SK-N-SH (cell line): ENCODE data around the gene SMLR1. TPM values are rescaled to one million over a fixed set of nuclear protein-coding genes. Genes with fewer than 3 reads are reported as not detected.
A peak's percentile ranks its signal among the peaks of the same experiment; 100 is the strongest.

Source experiments
- CTCF ChIA-PET: fragments of 300-600, 350-600 bp; formaldehyde crosslinking; extraction: SDS; loops from one replicate; lab custom pipeline; 2021; lab: Yijun Ruan, JAX
- POLR2A ChIA-PET: fragments of 350-600 bp; sonication (Branson Sonifier 250); formaldehyde crosslinking; extraction: SDS; loops from one replicate; lab custom pipeline; 2020; ENCODE audit warnings: antibody characterized with exemption, inconsistent platforms; lab: Yijun Ruan, JAX
- DNase-seq: peaks from one replicate; pipeline ENCODE4 v3.0.0; 2012
- H2AFZ ChIP-seq: fragments of 200-600 bp; sonication (generic); 2 replicates; pipeline ENCODE4 v1.8.1; 2016; ENCODE audit warnings: antibody characterized with exemption, mild to moderate bottlenecking, low read depth
- H3F3A ChIP-seq: fragments of 200-600 bp; sonication (generic); replicated peaks from 2 replicates; pipeline ENCODE3; 2016; ENCODE audit warnings: antibody characterized with exemption, mild to moderate bottlenecking; ENCODE audit not compliant: insufficient read depth
- H3K27ac ChIP-seq, 2 experiments: fragments of 200-500 bp in 1 of 2; fragments of 200-600 bp in 1 of 2; sonication (Bioruptor generic) in 1 of 2; sonication (generic), shearing (Covaris generic) in 1 of 2; 2 replicates each; pipeline versions ENCODE4 v1.5.1 to v1.6.1; 2014 to 2016; ENCODE audit warnings: low read depth in 2 of 2, inconsistent platforms in 1 of 2, low read length in 1 of 2, mild to moderate bottlenecking in 1 of 2, mixed read lengths in 1 of 2
- H3K27me3 ChIP-seq: fragments of 200-600 bp; sonication (generic), shearing (Covaris generic); 2 replicates; pipeline ENCODE4 v1.6.1; 2016; ENCODE audit warnings: mixed run types; ENCODE audit not compliant: insufficient read depth
- H3K36me3 ChIP-seq, 2 experiments: fragments of 200-500 bp in 1 of 2; fragments of 200-600 bp in 1 of 2; sonication (Bioruptor generic) in 1 of 2; sonication (generic) in 1 of 2; replicated peaks in 1 of 2; 2 replicates each; pipeline versions ENCODE3 to v1.5.1; 2014 to 2016; ENCODE audit warnings: low read length in 1 of 2, mild to moderate bottlenecking in 1 of 2; ENCODE audit not compliant: insufficient read depth in 2 of 2, control insufficient read depth in 1 of 2
- H3K4me1 ChIP-seq, 2 experiments: fragments of 200-500 bp in 1 of 2; fragments of 200-600 bp in 1 of 2; sonication (Bioruptor generic) in 1 of 2; sonication (generic), shearing (Covaris generic) in 1 of 2; 2 replicates each; pipeline versions ENCODE4 v1.5.1 to v1.6.1; 2014 to 2016; ENCODE audit warnings: low read depth in 1 of 2, low read length in 1 of 2, mixed run types in 1 of 2; ENCODE audit not compliant: insufficient read depth in 2 of 2, control insufficient read depth in 1 of 2
- H3K4me2 ChIP-seq: fragments of 200-600 bp; sonication (generic), shearing (Covaris generic); 2 replicates; pipeline ENCODE4 v1.6.1; 2017; ENCODE audit warnings: mixed run types
- H3K4me3 ChIP-seq, 2 experiments: fragments of 200-500 bp in 1 of 2; fragments of 200-600 bp in 1 of 2; sonication (Bioruptor generic) in 1 of 2; sonication (generic), shearing (Covaris generic) in 1 of 2; 2 replicates each; pipeline versions ENCODE4 v1.5.1 to v1.8.1; 2014 to 2016; ENCODE audit warnings: low read depth in 2 of 2, inconsistent platforms in 1 of 2, low read length in 1 of 2, mild to moderate bottlenecking in 1 of 2, mixed read lengths in 1 of 2, moderate library complexity in 1 of 2
- H3K79me2 ChIP-seq: fragments of 200-600 bp; sonication (generic); 2 replicates; pipeline ENCODE4 v1.8.1; 2017; ENCODE audit warnings: mild to moderate bottlenecking; ENCODE audit not compliant: insufficient read depth
- H3K9ac ChIP-seq: fragments of 200-600 bp; sonication (generic); 2 replicates; pipeline ENCODE4 v1.6.1; 2017; ENCODE audit warnings: mixed run types
- H3K9me2 ChIP-seq: fragments of 200-600 bp; sonication (generic); 2 replicates; pipeline ENCODE4 v1.6.1; 2017; ENCODE audit warnings: mixed run types
- H3K9me3 ChIP-seq: fragments of 200-600 bp; sonication (generic); 2 replicates; pipeline ENCODE4 v1.6.1; 2017; ENCODE audit warnings: mixed run types, mild to moderate bottlenecking, moderate library complexity
- H4K20me1 ChIP-seq: fragments of 200-600 bp; sonication (generic); 2 replicates; pipeline ENCODE4 v1.6.1; 2017; ENCODE audit warnings: mild to moderate bottlenecking, mixed run types; ENCODE audit not compliant: insufficient read depth
- ELF1 ChIP-seq: IDR thresholded peaks from 2 replicates; pipeline ENCODE4 v1.4.0; 2012
- EP300 ChIP-seq, 2 experiments: IDR thresholded peaks; 2 replicates each; pipeline versions ENCODE4 v1.4.0 to v1.6.1; 2012; ENCODE audit warnings: borderline replicate concordance in 1 of 2, low read depth in 1 of 2, low read length in 1 of 2
- FOSL2 ChIP-seq: IDR thresholded peaks from 2 replicates; pipeline ENCODE4 v1.4.0; 2012; ENCODE audit warnings: low read depth, mild to moderate bottlenecking, moderate library complexity, borderline replicate concordance
- FOXJ3 ChIP-seq: sonication (generic); formaldehyde crosslinking; IDR thresholded peaks from 2 replicates; pipeline ENCODE4 v1.5.1; 2020; ENCODE audit warnings: mild to moderate bottlenecking, missing genetic modification reagents
- GABPA ChIP-seq: IDR thresholded peaks from 2 replicates; pipeline ENCODE4 v1.4.0; 2012; ENCODE audit warnings: low read depth, mild to moderate bottlenecking
- GATA2 ChIP-seq: sonication (generic); formaldehyde crosslinking; IDR thresholded peaks from 2 replicates; pipeline ENCODE4 v1.5.0; 2020; ENCODE audit warnings: mild to moderate bottlenecking, missing genetic modification reagents
- MEF2A ChIP-seq: IDR thresholded peaks from 2 replicates; pipeline ENCODE4 v1.4.0; 2012; ENCODE audit warnings: low read depth, borderline replicate concordance
- MXI1 ChIP-seq: IDR thresholded peaks from 2 replicates; pipeline ENCODE4 v1.6.1; 2012; ENCODE audit warnings: mild to moderate bottlenecking, low read depth, low read length, improper control_type of control experiment
- NFIC ChIP-seq: IDR thresholded peaks from 2 replicates; pipeline ENCODE4 v1.4.0; 2012; ENCODE audit warnings: borderline replicate concordance
- NRF1 ChIP-seq: IDR thresholded peaks from 2 replicates; pipeline ENCODE4 v1.6.1; 2012; ENCODE audit warnings: low read depth, mild to moderate bottlenecking, low read length
- POLR2AphosphoS5 ChIP-seq: IDR thresholded peaks from 2 replicates; pipeline ENCODE4 v1.6.1; 2012; ENCODE audit warnings: low read depth, low read length
- RAD21 ChIP-seq: IDR thresholded peaks from 2 replicates; pipeline ENCODE4 v1.6.1; 2012; ENCODE audit warnings: mild to moderate bottlenecking, low read length
- RCOR1 ChIP-seq: fragments of 150-350 bp; IDR thresholded peaks from 2 replicates; pipeline ENCODE4 v1.6.1; 2017; ENCODE audit warnings: antibody characterized with exemption, low read length
- RFX5 ChIP-seq: IDR thresholded peaks from 2 replicates; pipeline ENCODE4 v1.6.1; 2012; ENCODE audit warnings: mild to moderate bottlenecking, improper control_type of control experiment, low read length
- SIN3A ChIP-seq: IDR thresholded peaks from 2 replicates; pipeline ENCODE4 v1.6.1; 2012; ENCODE audit warnings: low read depth, mild to moderate bottlenecking, low read length, moderate library complexity, borderline replicate concordance
- SMC3 ChIP-seq: IDR thresholded peaks from 2 replicates; pipeline ENCODE4 v1.6.1; 2012; ENCODE audit warnings: low read depth, low read length, improper control_type of control experiment
- TAF1 ChIP-seq: IDR thresholded peaks from 2 replicates; pipeline ENCODE4 v1.6.1; 2012; ENCODE audit warnings: low read depth, mild to moderate bottlenecking, low read length, moderate library complexity, borderline replicate concordance
- TCF12 ChIP-seq: IDR thresholded peaks from 2 replicates; pipeline ENCODE4 v1.4.0; 2012
- YY1 ChIP-seq: IDR thresholded peaks from 2 replicates; pipeline ENCODE4 v1.4.0; 2012; ENCODE audit warnings: low read depth, mild to moderate bottlenecking
- WGBS: methylation state at CpG from one replicate; pipeline ENCODE4 v1.1.6; 2017; ENCODE audit warnings: low lambda C conversion rate; 5-methylcytosine and 5-hydroxymethylcytosine counted together
- polyA plus RNA-seq, 3 experiments: library from polyadenylated mRNA; depleted of rRNA; stranded (reverse); fragments of >200 nt; gene quantifications; 2 replicates each; pipeline ENCODE4 v1.2.3, GENCODE V29; 2012
- TF ChIP-seq, protein P1 (sequence below): fragments of 200-600 bp; sonication (generic); IDR thresholded peaks from 2 replicates; pipeline ENCODE4 v1.6.1; 2017; ENCODE audit warnings: antibody characterized with exemption, mild to moderate bottlenecking, moderate library complexity
- TF ChIP-seq, protein P2 (sequence below): IDR thresholded peaks from 2 replicates; pipeline ENCODE4 v1.4.0; 2012; ENCODE audit warnings: low read depth, borderline replicate concordance
- TF ChIP-seq, protein P3 (sequence below): IDR thresholded peaks from 2 replicates; pipeline ENCODE4 v1.6.1; 2012; ENCODE audit warnings: mild to moderate bottlenecking, low read depth, low read length, moderate library complexity

Gene SMLR1
- polyA plus RNA-seq, 1 of the 3 experiments (the other 2 are of a cell fraction) = 0.03 TPM

DNA sequence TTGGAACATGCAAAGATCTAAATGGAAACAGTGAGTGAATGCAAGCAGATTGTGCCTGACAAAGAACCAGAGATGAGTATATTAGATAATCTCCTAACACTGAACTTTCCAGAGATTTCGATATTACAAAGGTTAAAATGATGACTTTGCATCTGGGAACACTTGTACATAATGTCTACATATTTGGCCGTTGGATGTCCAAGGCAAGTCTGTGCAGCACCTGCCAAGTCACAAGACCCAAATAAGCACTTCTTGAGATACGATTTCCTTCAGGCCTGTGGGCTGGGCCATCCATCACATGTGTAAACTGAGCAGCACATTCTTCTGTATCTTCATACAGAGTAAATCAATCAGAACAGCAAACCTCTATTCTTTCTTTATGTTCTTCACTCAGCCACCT lies 32.5 kb upstream of the SMLR1 start:
- H3F3A ChIP-seq = peaks cover 24% of the 10 kb centered on the region
- no peak for TF ChIP-seq SIN3A
- TF ChIP-seq SMC3 = no peak
- H3K4me3 ChIP-seq = no peak overlapping the region
- no peaks in the 10 kb centered on the region for H3K79me2 ChIP-seq
- no peaks in the 10 kb centered on the region for H3K9me2 ChIP-seq
- H4K20me1 ChIP-seq = no peaks in the 10 kb centered on the region
- no peak overlapping the region for H2AFZ ChIP-seq
- ChIA-PET POLR2A (no interaction called here), CTCF (no interaction called here)
- no peak overlapping the region for H3K4me2 ChIP-seq
- no peak overlapping the region for H3K9ac ChIP-seq
- H3K4me1 ChIP-seq = peaks cover 0 to 9% of the 10 kb centered on the region in 2 experiments; a peak in 1 of 4 replicates
- no peak overlapping the region for H3K27ac ChIP-seq
- H3K36me3 ChIP-seq = no peaks in the 10 kb centered on the region
- H3K27me3 ChIP-seq = no peaks in the 10 kb centered on the region
- DNase-seq = no peak
- WGBS = 33% methylated on average over 3 of the region's 3 CpGs
- H3K9me3 ChIP-seq = peaks cover 6% of the 10 kb centered on the region; the same call in 1 of the 2 replicates

DNA sequence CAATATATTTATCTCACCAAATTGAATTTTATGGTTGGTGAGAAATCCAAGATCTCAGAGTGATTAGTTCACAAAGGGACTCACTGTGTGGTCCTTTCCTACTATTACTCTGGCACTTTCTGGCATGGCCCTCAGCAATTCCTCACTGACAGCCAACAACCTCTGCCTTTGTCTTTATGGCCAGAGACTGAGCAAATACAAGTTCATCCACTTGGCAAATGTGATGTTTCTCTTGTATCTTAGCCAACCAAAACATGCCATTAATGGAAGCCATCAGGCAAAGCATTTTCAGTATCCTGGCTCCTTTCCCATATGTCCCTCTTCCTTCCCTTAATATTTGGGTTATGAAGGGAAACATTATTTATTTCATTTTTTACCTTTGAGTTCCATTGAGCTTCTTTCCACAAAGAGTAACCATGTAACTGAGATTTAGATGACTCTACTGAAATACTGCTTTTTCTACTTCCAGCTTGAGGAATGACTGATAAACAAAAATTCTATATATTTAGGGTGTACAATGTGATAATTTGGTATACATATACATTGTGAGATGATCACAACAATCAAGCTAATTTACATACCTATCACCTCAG lies 30.8 kb upstream of the SMLR1 start:
- peaks cover 0 to 9% of the 10 kb centered on the region in 2 experiments; a peak in 1 of 4 replicates for H3K4me1 ChIP-seq
- peak overlapping the region in 1 of 2 experiments; percentile 64; a peak in 3 of 4 replicates for H3K27ac ChIP-seq
- H3K9me3 ChIP-seq = peaks cover 6% of the 10 kb centered on the region; the same call in 1 of the 2 replicates
- H2AFZ ChIP-seq = no peak overlapping the region
- no peaks in the 10 kb centered on the region for H3K27me3 ChIP-seq
- ChIA-PET CTCF (no interaction called here), POLR2A (no interaction called here)
- H3K4me2 ChIP-seq = peak overlapping the region; percentile 58
- no peaks in the 10 kb centered on the region for H3K79me2 ChIP-seq
- no peaks in the 10 kb centered on the region for H3K9me2 ChIP-seq
- H3K36me3 ChIP-seq = no peaks in the 10 kb centered on the region
- H3K4me3 ChIP-seq = no peak overlapping the region
- H3F3A ChIP-seq = peaks cover 24% of the 10 kb centered on the region
- DNase-seq = peak; percentile 7
- no peaks in the 10 kb centered on the region for H4K20me1 ChIP-seq
- no peak overlapping the region for H3K9ac ChIP-seq
- no peak for TF ChIP-seq RAD21
- TF ChIP-seq SIN3A = peak; percentile 80; the same call in 1 of the 2 replicates
- no peak for TF ChIP-seq FOXJ3 (CRISPR knock-in tag)
- TF ChIP-seq POLR2AphosphoS5 = peak; percentile 97
- TF ChIP-seq NRF1 = no peak
- 0 out of 2 replicates have a peak, but pooled peaks have one; percentile 11 for TF ChIP-seq TAF1
- TF ChIP-seq, protein P1, sequence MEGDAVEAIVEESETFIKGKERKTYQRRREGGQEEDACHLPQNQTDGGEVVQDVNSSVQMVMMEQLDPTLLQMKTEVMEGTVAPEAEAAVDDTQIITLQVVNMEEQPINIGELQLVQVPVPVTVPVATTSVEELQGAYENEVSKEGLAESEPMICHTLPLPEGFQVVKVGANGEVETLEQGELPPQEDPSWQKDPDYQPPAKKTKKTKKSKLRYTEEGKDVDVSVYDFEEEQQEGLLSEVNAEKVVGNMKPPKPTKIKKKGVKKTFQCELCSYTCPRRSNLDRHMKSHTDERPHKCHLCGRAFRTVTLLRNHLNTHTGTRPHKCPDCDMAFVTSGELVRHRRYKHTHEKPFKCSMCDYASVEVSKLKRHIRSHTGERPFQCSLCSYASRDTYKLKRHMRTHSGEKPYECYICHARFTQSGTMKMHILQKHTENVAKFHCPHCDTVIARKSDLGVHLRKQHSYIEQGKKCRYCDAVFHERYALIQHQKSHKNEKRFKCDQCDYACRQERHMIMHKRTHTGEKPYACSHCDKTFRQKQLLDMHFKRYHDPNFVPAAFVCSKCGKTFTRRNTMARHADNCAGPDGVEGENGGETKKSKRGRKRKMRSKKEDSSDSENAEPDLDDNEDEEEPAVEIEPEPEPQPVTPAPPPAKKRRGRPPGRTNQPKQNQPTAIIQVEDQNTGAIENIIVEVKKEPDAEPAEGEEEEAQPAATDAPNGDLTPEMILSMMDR = no peak
- no peak for TF ChIP-seq GABPA
- no peak for TF ChIP-seq RFX5
- TF ChIP-seq GATA2 (CRISPR knock-in tag) = no peak
- TF ChIP-seq NFIC = peak; percentile 100
- TF ChIP-seq EP300 (IDR thresholded peaks at IDR 0.05; ENCODE audit: borderline replicate concordance in 1 of 2, low read depth in 1 of 2, low read length in 1 of 2) = peak in 1 of 2 experiments; percentile 96; a peak in 3 of 4 replicates
- TF ChIP-seq RCOR1 = no peak
- peak; percentile 66 for TF ChIP-seq FOSL2
- TF ChIP-seq MEF2A = peak; percentile 77
- no peak for TF ChIP-seq ELF1
- TF ChIP-seq YY1 = no peak
- TF ChIP-seq, protein P2, sequence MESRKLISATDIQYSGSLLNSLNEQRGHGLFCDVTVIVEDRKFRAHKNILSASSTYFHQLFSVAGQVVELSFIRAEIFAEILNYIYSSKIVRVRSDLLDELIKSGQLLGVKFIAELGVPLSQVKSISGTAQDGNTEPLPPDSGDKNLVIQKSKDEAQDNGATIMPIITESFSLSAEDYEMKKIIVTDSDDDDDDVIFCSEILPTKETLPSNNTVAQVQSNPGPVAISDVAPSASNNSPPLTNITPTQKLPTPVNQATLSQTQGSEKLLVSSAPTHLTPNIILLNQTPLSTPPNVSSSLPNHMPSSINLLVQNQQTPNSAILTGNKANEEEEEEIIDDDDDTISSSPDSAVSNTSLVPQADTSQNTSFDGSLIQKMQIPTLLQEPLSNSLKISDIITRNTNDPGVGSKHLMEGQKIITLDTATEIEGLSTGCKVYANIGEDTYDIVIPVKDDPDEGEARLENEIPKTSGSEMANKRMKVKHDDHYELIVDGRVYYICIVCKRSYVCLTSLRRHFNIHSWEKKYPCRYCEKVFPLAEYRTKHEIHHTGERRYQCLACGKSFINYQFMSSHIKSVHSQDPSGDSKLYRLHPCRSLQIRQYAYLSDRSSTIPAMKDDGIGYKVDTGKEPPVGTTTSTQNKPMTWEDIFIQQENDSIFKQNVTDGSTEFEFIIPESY = peak; percentile 84; the same call in 1 of the 2 replicates
- peak; percentile 99 for TF ChIP-seq TCF12
- TF ChIP-seq MXI1 = no peak
- TF ChIP-seq, protein P3, sequence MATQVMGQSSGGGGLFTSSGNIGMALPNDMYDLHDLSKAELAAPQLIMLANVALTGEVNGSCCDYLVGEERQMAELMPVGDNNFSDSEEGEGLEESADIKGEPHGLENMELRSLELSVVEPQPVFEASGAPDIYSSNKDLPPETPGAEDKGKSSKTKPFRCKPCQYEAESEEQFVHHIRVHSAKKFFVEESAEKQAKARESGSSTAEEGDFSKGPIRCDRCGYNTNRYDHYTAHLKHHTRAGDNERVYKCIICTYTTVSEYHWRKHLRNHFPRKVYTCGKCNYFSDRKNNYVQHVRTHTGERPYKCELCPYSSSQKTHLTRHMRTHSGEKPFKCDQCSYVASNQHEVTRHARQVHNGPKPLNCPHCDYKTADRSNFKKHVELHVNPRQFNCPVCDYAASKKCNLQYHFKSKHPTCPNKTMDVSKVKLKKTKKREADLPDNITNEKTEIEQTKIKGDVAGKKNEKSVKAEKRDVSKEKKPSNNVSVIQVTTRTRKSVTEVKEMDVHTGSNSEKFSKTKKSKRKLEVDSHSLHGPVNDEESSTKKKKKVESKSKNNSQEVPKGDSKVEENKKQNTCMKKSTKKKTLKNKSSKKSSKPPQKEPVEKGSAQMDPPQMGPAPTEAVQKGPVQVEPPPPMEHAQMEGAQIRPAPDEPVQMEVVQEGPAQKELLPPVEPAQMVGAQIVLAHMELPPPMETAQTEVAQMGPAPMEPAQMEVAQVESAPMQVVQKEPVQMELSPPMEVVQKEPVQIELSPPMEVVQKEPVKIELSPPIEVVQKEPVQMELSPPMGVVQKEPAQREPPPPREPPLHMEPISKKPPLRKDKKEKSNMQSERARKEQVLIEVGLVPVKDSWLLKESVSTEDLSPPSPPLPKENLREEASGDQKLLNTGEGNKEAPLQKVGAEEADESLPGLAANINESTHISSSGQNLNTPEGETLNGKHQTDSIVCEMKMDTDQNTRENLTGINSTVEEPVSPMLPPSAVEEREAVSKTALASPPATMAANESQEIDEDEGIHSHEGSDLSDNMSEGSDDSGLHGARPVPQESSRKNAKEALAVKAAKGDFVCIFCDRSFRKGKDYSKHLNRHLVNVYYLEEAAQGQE = peak; percentile 68
